ENCODE measurements around the gene ZP3.
"Not testable (repeated sequence)": the region's sequence is repeated elsewhere in the genome, so short reads cannot be mapped to it uniquely, and the experiment has no call there.

Gene ZP3

GRCh38 chr7:76442664-76443446 is 18.1 kb downstream of the ZP3 start:
- not testable (repeated sequence) for DNase-seq (ENCODE audit: low read depth)

DNA sequence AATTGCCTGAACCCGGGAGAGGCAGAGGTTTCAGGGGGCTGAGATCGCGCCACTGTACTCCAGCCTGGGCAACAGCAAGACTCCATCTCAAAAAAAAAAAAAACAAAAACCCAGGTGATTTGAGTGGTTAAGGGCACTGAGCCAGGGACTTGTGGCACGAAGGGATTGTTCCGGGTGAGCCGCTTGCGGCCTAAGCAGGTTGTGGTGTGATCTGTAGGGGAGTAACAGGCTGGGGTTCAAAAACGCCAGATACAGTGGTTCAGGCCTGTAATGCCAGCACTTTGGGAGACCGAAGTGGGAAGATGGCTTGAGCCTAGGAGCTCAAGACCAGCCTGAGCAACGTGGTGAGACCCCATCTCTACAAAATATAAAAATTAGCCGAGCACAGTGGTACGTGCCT is 19.1 kb downstream of the ZP3 start:
- DNase-seq (ENCODE audit: low read depth), result not testable (repeated sequence)

DNA sequence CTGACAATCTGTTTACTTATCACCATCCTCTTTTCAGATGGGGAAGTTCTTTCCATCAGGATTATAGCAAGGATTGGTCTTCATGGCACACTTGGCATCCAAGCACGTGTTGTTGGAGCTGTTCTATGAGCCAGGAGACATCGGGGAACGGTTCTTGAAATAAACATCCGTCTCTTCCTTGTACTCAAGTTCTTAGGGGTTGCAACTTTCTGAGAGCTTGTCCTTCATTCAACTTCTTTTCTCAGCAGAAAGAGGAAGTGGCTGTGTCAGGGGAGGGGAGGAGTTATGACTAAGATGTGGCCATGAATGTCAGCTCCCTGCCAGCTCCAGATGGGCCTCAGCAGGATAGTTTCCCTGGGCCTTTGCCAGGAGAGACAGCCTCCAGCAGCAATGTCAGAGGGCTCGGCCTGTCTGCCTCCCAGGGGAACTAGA is 20.8 kb downstream of the ZP3 start:
- DNase-seq (ENCODE audit: low read depth), result not testable (repeated sequence)

- not testable (repeated sequence) for DNase-seq (ENCODE audit: low read depth)
Measured at GRCh38 chr7:76457017-76457416, 32.3 kb downstream of the ZP3 start.

DNA sequence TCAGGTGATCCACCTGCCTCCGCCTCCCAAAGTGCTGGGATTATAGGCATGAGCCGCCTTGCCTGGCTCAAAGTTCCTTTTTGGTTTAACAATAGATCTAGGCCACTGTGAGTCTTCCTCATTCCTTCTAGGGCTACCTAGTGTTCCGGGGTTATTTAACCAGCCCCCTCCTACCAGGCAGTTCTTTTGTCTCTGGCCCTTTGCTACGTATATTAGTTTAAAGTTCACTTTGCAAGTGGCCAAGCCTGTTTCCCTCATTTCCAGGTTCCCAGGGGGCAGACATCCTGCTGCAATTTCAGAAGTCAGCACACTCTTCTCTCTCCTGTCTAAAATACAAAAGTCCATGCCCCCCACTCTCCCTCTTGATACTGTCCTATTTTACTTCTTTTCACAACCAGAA is 33.8 kb downstream of the ZP3 start:
- not testable (repeated sequence) for DNase-seq (ENCODE audit: low read depth)

DNA sequence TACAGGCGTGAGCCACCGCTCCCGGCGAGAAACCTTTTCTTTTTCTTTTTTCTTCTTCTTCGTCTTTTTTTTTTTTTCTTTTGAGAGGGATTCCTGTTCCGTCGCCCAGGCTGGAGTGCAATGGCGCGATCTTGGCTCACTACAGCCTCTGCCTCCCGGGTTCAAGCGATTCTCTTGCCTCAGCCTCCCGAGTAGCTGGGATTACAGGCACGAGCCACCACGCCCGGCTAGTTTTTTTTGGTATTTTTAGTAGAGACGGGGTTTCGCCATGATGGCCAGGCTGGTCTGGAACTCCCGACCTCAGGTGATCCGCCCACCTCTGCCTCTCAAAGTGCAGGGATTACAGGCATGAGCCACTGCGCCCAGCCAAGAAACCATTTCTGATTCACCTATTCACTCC is 36.0 kb downstream of the ZP3 start:
- not testable (repeated sequence) for DNase-seq (ENCODE audit: low read depth)

DNA sequence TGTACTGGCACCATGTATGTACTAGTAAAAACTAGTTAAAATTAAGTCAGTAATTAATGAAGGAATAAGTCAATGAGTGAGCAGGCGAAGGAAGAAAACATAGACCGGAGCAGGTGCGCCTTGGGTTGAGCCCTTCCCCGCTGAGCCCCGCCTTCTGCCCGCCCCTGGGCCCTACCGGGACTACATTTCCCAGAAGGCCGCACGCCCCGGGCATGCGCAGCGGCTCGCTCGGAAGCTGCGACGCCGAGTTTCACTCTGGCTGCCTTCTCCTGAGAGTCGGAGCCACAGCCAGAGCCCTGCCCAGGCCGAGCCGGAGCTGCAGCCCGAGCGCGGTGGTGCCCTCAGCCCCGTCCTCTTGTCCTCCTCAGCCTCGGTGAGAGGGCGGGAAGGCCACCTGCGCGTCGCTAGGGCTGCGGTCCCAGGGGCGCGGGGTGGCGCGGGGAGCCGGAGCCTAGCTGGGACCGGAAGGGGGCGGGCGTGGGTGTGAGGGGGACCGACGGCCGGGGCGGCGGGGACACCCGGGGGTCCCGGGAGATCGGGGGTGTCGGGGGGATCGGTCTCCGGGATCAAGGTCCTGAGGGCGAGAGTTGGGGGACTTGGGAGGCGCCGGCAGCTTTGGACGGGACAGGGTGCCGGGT is 36.8 kb downstream of the ZP3 start, which contains the start of gene DTX2:
TSS of gene DTX2 (plus strand) at position 246 of the 638 bp plus-strand sequence. CDS start 18,801 bp downstream, outside the sequence.
- not testable (repeated sequence) for DNase-seq (ENCODE audit: low read depth)

GRCh38 chr7:76462271-76462882 is 37.6 kb downstream of the ZP3 start:
- not testable (repeated sequence) for DNase-seq (ENCODE audit: low read depth)

DNA sequence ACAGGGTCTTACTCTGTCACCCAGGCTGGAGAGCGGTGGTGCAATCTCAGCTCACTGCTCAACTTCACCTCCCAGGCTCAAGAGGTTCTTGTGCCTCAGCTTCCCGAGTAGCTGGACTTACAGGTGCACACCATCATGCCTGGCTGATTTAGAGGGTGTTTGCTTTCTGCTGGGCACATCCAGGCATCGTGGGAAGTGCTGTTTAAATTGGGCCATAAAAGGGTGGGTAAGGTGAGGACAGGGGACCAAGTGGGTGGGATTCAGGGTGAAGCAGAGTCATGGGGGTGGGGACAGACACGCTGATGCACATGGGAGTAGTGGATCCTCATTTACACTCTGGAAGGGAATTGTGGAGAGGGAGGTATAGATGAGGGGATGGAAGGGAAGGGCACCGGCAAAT is 40.2 kb downstream of the ZP3 start:
- not testable (repeated sequence) for DNase-seq (ENCODE audit: low read depth)

DNA sequence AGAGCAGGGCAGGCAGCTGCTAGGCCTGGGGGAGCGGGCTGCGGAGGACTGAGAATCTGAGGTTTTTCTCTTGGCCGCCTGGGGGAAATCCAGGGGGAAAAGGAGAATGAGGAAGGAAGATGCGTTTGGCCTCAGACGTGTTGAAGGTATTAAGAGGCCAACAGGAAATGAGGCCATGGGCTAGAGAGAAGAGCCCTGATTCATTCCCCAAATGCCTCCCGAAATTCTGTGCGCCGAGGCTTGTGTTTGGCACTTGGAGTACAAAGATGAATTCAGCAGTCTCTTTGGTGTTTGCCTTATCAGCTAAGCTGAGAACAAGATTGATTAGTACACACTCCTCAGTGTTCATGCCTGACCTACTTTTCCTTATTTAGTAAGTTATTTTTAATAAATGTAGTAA is 41.2 kb downstream of the ZP3 start:
- DNase-seq (ENCODE audit: low read depth), result not testable (repeated sequence)

- not testable (repeated sequence) for DNase-seq (ENCODE audit: low read depth)
Measured at GRCh38 chr7:76467743-76468404, 43.1 kb downstream of the ZP3 start.

- not testable (repeated sequence) for DNase-seq (ENCODE audit: low read depth)
Measured at GRCh38 chr7:76471556-76472221, 46.9 kb downstream of the ZP3 start.

GRCh38 chr7:76473097-76473496 is 48.3 kb downstream of the ZP3 start:
- DNase-seq (ENCODE audit: low read depth), result not testable (repeated sequence)

GRCh38 chr7:76476280-76476679 is 51.5 kb downstream of the ZP3 start:
- DNase-seq (ENCODE audit: low read depth), result not testable (repeated sequence)

- not testable (repeated sequence) for DNase-seq (ENCODE audit: low read depth)
Measured at GRCh38 chr7:76476742-76477474, 52.2 kb downstream of the ZP3 start.

- DNase-seq (ENCODE audit: low read depth), result not testable (repeated sequence)
Measured at GRCh38 chr7:76479628-76480027, 54.9 kb downstream of the ZP3 start.

GRCh38 chr7:76480403-76481253 is 55.9 kb downstream of the ZP3 start:
- DNase-seq (ENCODE audit: low read depth), result not testable (repeated sequence)

DNA sequence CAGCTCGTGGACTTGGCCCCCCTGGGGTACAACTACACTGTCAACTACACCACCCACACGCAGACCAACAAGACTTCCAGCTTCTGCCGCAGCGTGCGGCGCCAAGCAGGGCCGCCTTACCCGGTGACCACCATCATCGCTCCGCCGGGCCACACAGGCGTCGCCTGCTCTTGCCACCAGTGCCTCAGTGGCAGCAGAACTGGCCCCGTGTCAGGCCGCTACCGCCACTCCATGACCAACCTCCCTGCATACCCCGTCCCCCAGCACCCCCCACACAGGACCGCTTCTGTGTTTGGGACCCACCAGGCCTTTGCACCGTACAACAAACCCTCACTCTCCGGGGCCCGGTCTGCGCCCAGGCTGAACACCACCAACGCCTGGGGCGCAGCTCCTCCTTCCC is 57.9 kb downstream of the ZP3 start:
- not testable (repeated sequence) for DNase-seq (ENCODE audit: low read depth)

- DNase-seq (ENCODE audit: low read depth), result not testable (repeated sequence)
Measured at GRCh38 chr7:76483081-76483480, 58.3 kb downstream of the ZP3 start.

GRCh38 chr7:76484456-76484855 is 59.7 kb downstream of the ZP3 start:
- not testable (repeated sequence) for DNase-seq (ENCODE audit: low read depth)

Measured in HS-27A (cell line).